GM23338 (cell line): ENCODE data around the gene CRAMP1. TPM values are rescaled to one million over a fixed set of nuclear protein-coding genes. Genes with fewer than 3 reads are reported as not detected.
A peak's percentile ranks its signal among the peaks of the same experiment; 100 is the strongest.
"Not testable (repeated sequence)": the region's sequence is repeated elsewhere in the genome, so short reads cannot be mapped to it uniquely, and the experiment has no call there.

ENCODE experiments used
- ATAC-seq: fragments of 200-7000 bp; cut with Tn5 transposase; 3 replicates; pipeline ENCODE4 v1.9.1; 2020
- DNase-seq: peaks from one replicate; pipeline ENCODE4 v3.0.0-alpha.2; 2015; ENCODE audit warnings: low spot score
- H2AFZ ChIP-seq: fragments of 200-600 bp; sonication (generic); 2 replicates; pipeline ENCODE4 v1.8.0; 2016; ENCODE audit warnings: antibody characterized with exemption, mild to moderate bottlenecking, moderate library complexity
- H3F3A ChIP-seq: fragments of 200-600 bp; sonication (generic); replicated peaks from 2 replicates; pipeline ENCODE4 v1.8.0; 2017; ENCODE audit warnings: antibody characterized with exemption, mixed run types, low read depth
- H3K27ac ChIP-seq: fragments of 200-600 bp; sonication (generic); 2 replicates; pipeline ENCODE4 v1.6.1; 2016; ENCODE audit warnings: low read depth
- H3K27me3 ChIP-seq: fragments of 200-600 bp; sonication (generic); 2 replicates; pipeline ENCODE4 v1.8.0; 2016; ENCODE audit warnings: mild to moderate bottlenecking, mixed run types, moderate library complexity; ENCODE audit not compliant: insufficient read depth
- H3K36me3 ChIP-seq: fragments of 200-600 bp; sonication (generic); 2 replicates; pipeline ENCODE4 v1.8.0; 2016; ENCODE audit warnings: mild to moderate bottlenecking; ENCODE audit not compliant: insufficient read depth
- H3K4me1 ChIP-seq: fragments of 200-600 bp; sonication (generic); 2 replicates; pipeline ENCODE4 v1.8.0; 2016; ENCODE audit warnings: mild to moderate bottlenecking, moderate library complexity; ENCODE audit not compliant: insufficient read depth
- H3K4me2 ChIP-seq: fragments of 200-600 bp; sonication (generic); 2 replicates; pipeline ENCODE4 v1.7.1; 2017; ENCODE audit warnings: mixed run types
- H3K4me3 ChIP-seq: fragments of 200-600 bp; sonication (generic); 2 replicates; pipeline ENCODE4 v1.6.1; 2016; ENCODE audit warnings: mixed run types
- H3K79me2 ChIP-seq: fragments of 200-600 bp; sonication (generic); replicated peaks from 2 replicates; pipeline ENCODE4 v1.8.0; 2017; ENCODE audit warnings: mild to moderate bottlenecking; ENCODE audit not compliant: insufficient read depth
- H3K9me2 ChIP-seq: fragments of 200-600 bp; sonication (generic); 2 replicates; pipeline ENCODE4 v1.8.0; 2017; ENCODE audit not compliant: insufficient read depth
- H4K20me1 ChIP-seq: fragments of 200-600 bp; sonication (generic); replicated peaks from 2 replicates; pipeline ENCODE4 v1.8.0; 2017; ENCODE audit warnings: mild to moderate bottlenecking; ENCODE audit not compliant: insufficient read depth
- H3K27ac Mint-ChIP-seq: 2 replicates; pipeline ENCODE4 v1.8.0; 2020; ENCODE audit warnings: inconsistent platforms, mild to moderate bottlenecking, moderate library complexity, mixed read lengths
- H3K27me3 Mint-ChIP-seq: 3 replicates; pipeline ENCODE4 v1.8.0; 2022; ENCODE audit warnings: low read depth, mild to moderate bottlenecking, moderate library complexity, mixed read lengths, inconsistent platforms; ENCODE audit not compliant: insufficient read depth, poor library complexity
- H3K36me3 Mint-ChIP-seq: 3 replicates; pipeline ENCODE4 v1.8.0; 2021; ENCODE audit warnings: low read depth, mild to moderate bottlenecking, inconsistent platforms, moderate library complexity, mixed read lengths
- H3K4me1 Mint-ChIP-seq: 3 replicates; pipeline ENCODE4 v1.8.0; 2020; ENCODE audit warnings: mild to moderate bottlenecking, inconsistent platforms, mixed read lengths
- H3K4me3 Mint-ChIP-seq: 3 replicates; pipeline ENCODE4 v1.8.0; 2021; ENCODE audit warnings: moderate library complexity, mild to moderate bottlenecking, inconsistent platforms, mixed read lengths
- H3K9me3 Mint-ChIP-seq: 3 replicates; pipeline ENCODE4 v1.8.0; 2020; ENCODE audit warnings: moderate library complexity, mild to moderate bottlenecking, inconsistent platforms, mixed read lengths
- CREB1 ChIP-seq: fragments of 250-450 bp; sonication (Bioruptor Pico); IDR thresholded peaks from 2 replicates; pipeline ENCODE4 v1.5.0; 2020; ENCODE audit warnings: low read depth, mild to moderate bottlenecking, moderate library complexity
- POLR2AphosphoS5 ChIP-seq: IDR thresholded peaks from 2 replicates; pipeline ENCODE4 v1.6.1; 2016; ENCODE audit warnings: antibody characterized with exemption, low read depth
- ZNF114 ChIP-seq: fragments of 250-450 bp; sonication (Bioruptor Pico); IDR thresholded peaks from 2 replicates; pipeline ENCODE4 v1.5.0; 2020; ENCODE audit warnings: mild to moderate bottlenecking, moderate library complexity
- ZNF331 ChIP-seq: fragments of 250-450 bp; sonication (Bioruptor Pico); IDR thresholded peaks from 2 replicates; pipeline ENCODE4 v1.5.0; 2020; ENCODE audit warnings: low read depth, mild to moderate bottlenecking, moderate library complexity
- ZNF462 ChIP-seq: fragments of 250-450 bp; sonication (Bioruptor Pico); IDR thresholded peaks from 2 replicates; pipeline ENCODE4 v1.5.0; 2020; ENCODE audit warnings: mild to moderate bottlenecking, moderate library complexity
- polyA plus RNA-seq: library from polyadenylated mRNA; unstranded; fragments of >200 nt; fragmentation: Nextera tagmentation; extraction: Ambion mirVana; gene quantifications from 2 replicates; pipeline ENCODE4 v1.2.1, GENCODE V29; 2016
- total RNA-seq: library from RNA; depleted of rRNA; stranded (reverse); fragments of >200 nt; shearing (Covaris generic); gene quantifications from 2 replicates; pipeline ENCODE4 v1.2.3, GENCODE V29; 2014
- TF ChIP-seq, protein P1 (sequence below), 2 experiments: fragments of 200-600 bp in 1 of 2; sonication (generic) in 1 of 2; conservative IDR thresholded peaks; 2 replicates each; pipeline versions ENCODE4 v1.5.1 to v1.6.1; 2016 to 2017; ENCODE audit warnings: antibody characterized with exemption in 2 of 2, low read depth in 2 of 2, mild to moderate bottlenecking in 2 of 2, moderate library complexity in 1 of 2
- TF ChIP-seq, protein P2 (sequence below): IDR thresholded peaks from one replicate; pipeline ENCODE4 v1.6.1; 2018; ENCODE audit warnings: antibody characterized with exemption; ENCODE audit not compliant: unreplicated experiment

CRAMP1 gene
- total and polyA plus RNA-seq, 2 experiments from 2014 or later: 3.4 to 16.7 TPM

DNA sequence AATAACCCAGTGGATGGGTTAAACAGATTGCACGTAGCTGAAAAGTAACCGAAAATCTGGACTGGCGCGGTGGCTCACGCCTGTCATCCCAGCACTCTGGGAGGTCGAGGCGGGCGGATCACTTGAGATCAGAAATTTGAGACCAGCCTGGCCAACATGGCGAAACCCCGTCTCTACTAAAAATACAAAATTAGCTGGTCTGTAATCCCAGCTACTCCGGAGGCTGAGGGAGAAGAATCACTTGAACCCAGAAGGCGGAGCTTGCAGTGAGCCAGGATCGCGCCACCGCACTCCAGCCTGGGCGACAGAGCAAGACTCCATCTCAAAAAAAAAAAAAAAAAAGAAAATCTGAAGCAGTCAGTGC is 93.1 kb downstream of the CRAMP1 start:
- ATAC-seq: peak; percentile 8

GRCh38 chr16:1705688-1706385 is 93.7 kb downstream of the CRAMP1 start, which contains the start of gene MAPK8IP3:
MAPK8IP3 (plus strand) TSS chr16:1706195; CDS start chr16:1706340, 145 bp downstream.
- H3K27me3 ChIP-seq: no peaks in the 10 kb centered on the region
- peak within 1 kb of the TSS; percentile 85 for H2AFZ ChIP-seq
- H3K4me1 ChIP-seq: peaks cover 14% of the 10 kb centered on the region
- Mint-ChIP-seq H3K27me3 (peaks cover 21% of the 10 kb centered on the region), H3K36me3 (peaks cover 26% of the 10 kb centered on the region), H3K4me3 (peak within 1 kb of the TSS; percentile 96), H3K9me3 (no peaks in the 10 kb centered on the region), H3K27ac (peak within 1 kb of the TSS; percentile 99), H3K4me1 (peaks cover 20% of the 10 kb centered on the region)
- peaks cover 29% of the 10 kb centered on the region for H3F3A ChIP-seq
- peak; percentile 81 for ATAC-seq
- peak; percentile 88 for DNase-seq
- TF ChIP-seq ZNF114 (CRISPR knock-in tag): no peak
- TF ChIP-seq, protein P1, sequence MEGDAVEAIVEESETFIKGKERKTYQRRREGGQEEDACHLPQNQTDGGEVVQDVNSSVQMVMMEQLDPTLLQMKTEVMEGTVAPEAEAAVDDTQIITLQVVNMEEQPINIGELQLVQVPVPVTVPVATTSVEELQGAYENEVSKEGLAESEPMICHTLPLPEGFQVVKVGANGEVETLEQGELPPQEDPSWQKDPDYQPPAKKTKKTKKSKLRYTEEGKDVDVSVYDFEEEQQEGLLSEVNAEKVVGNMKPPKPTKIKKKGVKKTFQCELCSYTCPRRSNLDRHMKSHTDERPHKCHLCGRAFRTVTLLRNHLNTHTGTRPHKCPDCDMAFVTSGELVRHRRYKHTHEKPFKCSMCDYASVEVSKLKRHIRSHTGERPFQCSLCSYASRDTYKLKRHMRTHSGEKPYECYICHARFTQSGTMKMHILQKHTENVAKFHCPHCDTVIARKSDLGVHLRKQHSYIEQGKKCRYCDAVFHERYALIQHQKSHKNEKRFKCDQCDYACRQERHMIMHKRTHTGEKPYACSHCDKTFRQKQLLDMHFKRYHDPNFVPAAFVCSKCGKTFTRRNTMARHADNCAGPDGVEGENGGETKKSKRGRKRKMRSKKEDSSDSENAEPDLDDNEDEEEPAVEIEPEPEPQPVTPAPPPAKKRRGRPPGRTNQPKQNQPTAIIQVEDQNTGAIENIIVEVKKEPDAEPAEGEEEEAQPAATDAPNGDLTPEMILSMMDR (conservative IDR thresholded peaks at IDR 0.05; ENCODE audit: low read depth in 2 of 2): peak; percentile 65 to 80
- TF ChIP-seq, protein P2, sequence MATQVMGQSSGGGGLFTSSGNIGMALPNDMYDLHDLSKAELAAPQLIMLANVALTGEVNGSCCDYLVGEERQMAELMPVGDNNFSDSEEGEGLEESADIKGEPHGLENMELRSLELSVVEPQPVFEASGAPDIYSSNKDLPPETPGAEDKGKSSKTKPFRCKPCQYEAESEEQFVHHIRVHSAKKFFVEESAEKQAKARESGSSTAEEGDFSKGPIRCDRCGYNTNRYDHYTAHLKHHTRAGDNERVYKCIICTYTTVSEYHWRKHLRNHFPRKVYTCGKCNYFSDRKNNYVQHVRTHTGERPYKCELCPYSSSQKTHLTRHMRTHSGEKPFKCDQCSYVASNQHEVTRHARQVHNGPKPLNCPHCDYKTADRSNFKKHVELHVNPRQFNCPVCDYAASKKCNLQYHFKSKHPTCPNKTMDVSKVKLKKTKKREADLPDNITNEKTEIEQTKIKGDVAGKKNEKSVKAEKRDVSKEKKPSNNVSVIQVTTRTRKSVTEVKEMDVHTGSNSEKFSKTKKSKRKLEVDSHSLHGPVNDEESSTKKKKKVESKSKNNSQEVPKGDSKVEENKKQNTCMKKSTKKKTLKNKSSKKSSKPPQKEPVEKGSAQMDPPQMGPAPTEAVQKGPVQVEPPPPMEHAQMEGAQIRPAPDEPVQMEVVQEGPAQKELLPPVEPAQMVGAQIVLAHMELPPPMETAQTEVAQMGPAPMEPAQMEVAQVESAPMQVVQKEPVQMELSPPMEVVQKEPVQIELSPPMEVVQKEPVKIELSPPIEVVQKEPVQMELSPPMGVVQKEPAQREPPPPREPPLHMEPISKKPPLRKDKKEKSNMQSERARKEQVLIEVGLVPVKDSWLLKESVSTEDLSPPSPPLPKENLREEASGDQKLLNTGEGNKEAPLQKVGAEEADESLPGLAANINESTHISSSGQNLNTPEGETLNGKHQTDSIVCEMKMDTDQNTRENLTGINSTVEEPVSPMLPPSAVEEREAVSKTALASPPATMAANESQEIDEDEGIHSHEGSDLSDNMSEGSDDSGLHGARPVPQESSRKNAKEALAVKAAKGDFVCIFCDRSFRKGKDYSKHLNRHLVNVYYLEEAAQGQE: no peak
- peak; percentile 99 for TF ChIP-seq CREB1 (CRISPR knock-in tag)
- no peak for TF ChIP-seq ZNF331
- no peak for TF ChIP-seq ZNF462 (CRISPR knock-in tag)
- peak; percentile 93 for TF ChIP-seq POLR2AphosphoS5
- peaks cover 30% of the 10 kb centered on the region for H4K20me1 ChIP-seq
- no peaks in the 10 kb centered on the region for H3K36me3 ChIP-seq
- H3K9me2 ChIP-seq: no peaks in the 10 kb centered on the region
- peaks cover 40% of the 10 kb centered on the region for H3K79me2 ChIP-seq
- peak within 1 kb of the TSS; percentile 94 for H3K27ac ChIP-seq
- H3K4me3 ChIP-seq: peak within 1 kb of the TSS; percentile 90
- peak within 1 kb of the TSS; percentile 92 for H3K4me2 ChIP-seq

More for the DNA sequence above, 93.1 kb downstream of the CRAMP1 start:
- not testable (repeated sequence) for H3K36me3 ChIP-seq, H3K9me2 ChIP-seq, H3K27me3 ChIP-seq, H3K9me3 Mint-ChIP-seq
- H3K27ac Mint-ChIP-seq: peak overlapping the region; percentile 99
- H3K27me3 Mint-ChIP-seq: peaks cover 21% of the 10 kb centered on the region
- Histone ChIP-seq H3K4me3 (peak overlapping the region; percentile 90), H3K4me2 (peak overlapping the region; percentile 87), H2AFZ (peak overlapping the region; percentile 80), H3K4me1 (peaks cover 14% of the 10 kb centered on the region), H3K27ac (peak overlapping the region; percentile 94), H3K79me2 (peaks cover 34% of the 10 kb centered on the region), H4K20me1 (peaks cover 33% of the 10 kb centered on the region), H3F3A (peaks cover 29% of the 10 kb centered on the region)
- H3K36me3 Mint-ChIP-seq: peaks cover 32% of the 10 kb centered on the region
- DNase-seq: peak; percentile 18
- H3K4me3 Mint-ChIP-seq: peak overlapping the region; percentile 96
- H3K4me1 Mint-ChIP-seq: peaks cover 20% of the 10 kb centered on the region
